K562 (cell line): ENCODE measurements around the gene ZNRF1. TPM values are rescaled to one million over a fixed set of nuclear protein-coding genes. Genes with fewer than 3 reads are reported as not detected.

Source experiments
- ATAC-seq: fragments of 200-7000 bp; cut with Tn5 transposase; 3 replicates; pipeline ENCODE4 v1.9.1; 2020; ENCODE audit warnings: moderate library complexity
- BruUV-seq: library from RNA; stranded (reverse); fragments of 400-500 nt; replicated peaks from 2 replicates; lab custom pipeline; 2021; lab: Mats Ljungman, UMichigan
- CTCF ChIA-PET: fragments of 300-600 bp; formaldehyde crosslinking; extraction: SDS; loops from one replicate; lab custom pipeline; 2021; ENCODE audit warnings: low intra/inter-chr PET ratio; lab: Yijun Ruan, JAX
- POLR2A ChIA-PET: fragments of 300-600, 350-650 bp; sonication (Branson Sonifier 250); formaldehyde crosslinking; extraction: SDS; loops from one replicate; lab custom pipeline; 2021; ENCODE audit warnings: antibody characterized with exemption, inconsistent platforms; lab: Yijun Ruan, JAX
- DNase-seq, 4 experiments: peaks; one replicate each; pipeline versions ENCODE4 v3.0.0 to v3.0.0-alpha.2; 2011 to 2018; ENCODE audit warnings: low spot score in 3 of 4, mixed read lengths in 3 of 4; ENCODE audit errors: extremely low read depth in 1 of 4
- FAIRE-seq: peaks from 2 replicates; lab custom pipeline; 2011; peaks lifted over from hg19 to GRCh38; lab: Jason Lieb, UNC
- H2AFZ ChIP-seq: 2 replicates; pipeline ENCODE4 v1.6.0; 2011; ENCODE audit warnings: low read depth, low read length, control low read depth, inconsistent platforms
- H3K27ac ChIP-seq: fragments of 200-600 bp; 3 replicates; pipeline ENCODE4 v1.8.0; 2011; ENCODE audit warnings: low read depth, mild to moderate bottlenecking, control low read depth, inconsistent platforms, low read length, moderate library complexity, mixed read lengths; ENCODE audit errors: extremely low read depth
- H3K27me3 ChIP-seq, 2 experiments: fragments of 300-600 bp in 1 of 2; 2 replicates in 1 of 2; 3 replicates in 1 of 2; pipeline versions ENCODE4 v1.6.0 to v1.8.0; 2011; ENCODE audit warnings: inconsistent platforms in 2 of 2, low read length in 2 of 2, mild to moderate bottlenecking in 1 of 2, mixed read lengths in 1 of 2, moderate library complexity in 1 of 2; ENCODE audit not compliant: control insufficient read depth in 2 of 2, insufficient read depth in 2 of 2
- H3K36me3 ChIP-seq: fragments of 300-600 bp; 3 replicates; pipeline ENCODE4 v1.8.0; 2011; ENCODE audit warnings: mild to moderate bottlenecking, low read length, inconsistent platforms; ENCODE audit not compliant: control insufficient read depth, insufficient read depth
- H3K4me1 ChIP-seq, 2 experiments: fragments of 200-600 bp in 1 of 2; replicated peaks in 1 of 2; 2 replicates in 1 of 2; 3 replicates in 1 of 2; pipeline versions ENCODE4 v1.5.1 to v1.8.0; 2011; ENCODE audit warnings: inconsistent platforms in 2 of 2, low read length in 2 of 2, mild to moderate bottlenecking in 1 of 2, mixed read lengths in 1 of 2, moderate library complexity in 1 of 2; ENCODE audit not compliant: control insufficient read depth in 2 of 2, insufficient read depth in 2 of 2
- H3K4me2 ChIP-seq: 2 replicates; pipeline ENCODE4 v1.6.1; 2011; ENCODE audit warnings: low read length, control low read depth, inconsistent platforms, mixed read lengths; ENCODE audit not compliant: insufficient read depth
- H3K4me3 ChIP-seq: fragments of 200-600 bp; sonication (generic), shearing (Covaris generic); 2 replicates; pipeline ENCODE4 v1.5.1; 2016; ENCODE audit warnings: control low read depth, inconsistent platforms
- H3K79me2 ChIP-seq: fragments of 200-600 bp; 3 replicates; pipeline ENCODE4 v1.8.0; 2011; ENCODE audit warnings: low read length, inconsistent platforms; ENCODE audit not compliant: control insufficient read depth, insufficient read depth
- H3K9ac ChIP-seq, 2 experiments: 2 replicates each; pipeline versions ENCODE4 v1.6.0 to v1.6.1; 2011; ENCODE audit warnings: low read depth in 2 of 2, low read length in 2 of 2, control low read depth in 1 of 2, inconsistent platforms in 1 of 2, mild to moderate bottlenecking in 1 of 2, mixed read lengths in 1 of 2; ENCODE audit not compliant: insufficient read depth in 1 of 2
- H3K9me1 ChIP-seq: one replicate; pipeline ENCODE4 v1.6.0; 2011; ENCODE audit warnings: inconsistent platforms, mild to moderate bottlenecking, low read length, moderate library complexity; ENCODE audit not compliant: control insufficient read depth, insufficient read depth
- H3K9me3 ChIP-seq: replicated peaks from 2 replicates; pipeline ENCODE4 v1.5.1; 2011; ENCODE audit warnings: low read depth, low read length, inconsistent platforms; ENCODE audit not compliant: control insufficient read depth, insufficient read depth
- H4K20me1 ChIP-seq: replicated peaks from 2 replicates; pipeline ENCODE4 v1.6.1; 2011; ENCODE audit warnings: low read length, inconsistent platforms, mixed read lengths; ENCODE audit not compliant: control insufficient read depth, insufficient read depth
- CBX5 ChIP-seq: IDR thresholded peaks from 2 replicates; pipeline ENCODE4 v1.6.1; 2014; ENCODE audit warnings: low read depth, borderline replicate concordance
- CHD2 ChIP-seq: IDR thresholded peaks from 2 replicates; pipeline ENCODE4 v1.6.1; 2011; ENCODE audit warnings: low read depth, low read length
- CREB3L1 ChIP-seq: fragments of 450-650 bp; IDR thresholded peaks from 2 replicates; pipeline ENCODE4 v1.6.1; 2014; ENCODE audit warnings: low read depth, mild to moderate bottlenecking, moderate library complexity, borderline replicate concordance
- EGR1 ChIP-seq: fragments of 450-650 bp; conservative IDR thresholded peaks from 2 replicates; pipeline ENCODE4 v1.6.1; 2017; ENCODE audit warnings: mild to moderate bottlenecking
- ELF4 ChIP-seq: fragments of 450-650 bp; formaldehyde crosslinking; IDR thresholded peaks from 2 replicates; pipeline ENCODE4 v1.4.0; 2022; ENCODE audit warnings: missing genetic modification characterization
- ETV5 ChIP-seq: sonication (generic); formaldehyde crosslinking; IDR thresholded peaks from 2 replicates; pipeline ENCODE4 v1.4.0; 2020; ENCODE audit warnings: low read depth, mild to moderate bottlenecking, missing genetic modification reagents
- FOXA1 ChIP-seq: fragments of 450-650 bp; IDR thresholded peaks from 2 replicates; pipeline ENCODE4 v1.6.1; 2016; ENCODE audit warnings: mild to moderate bottlenecking, borderline replicate concordance
- MEIS2 ChIP-seq: fragments of 450-650 bp; IDR thresholded peaks from 2 replicates; pipeline ENCODE4 v1.6.1; 2014; ENCODE audit warnings: mild to moderate bottlenecking; ENCODE audit not compliant: partially characterized antibody
- MYC ChIP-seq, 2 experiments: fragments of 250-450 bp in 1 of 2; sonication (Bioruptor Pico) in 1 of 2; IDR thresholded peaks; 2 replicates each; pipeline versions ENCODE4 v1.5.1 to v1.6.1; 2012 to 2021; ENCODE audit warnings: low read depth in 2 of 2, borderline replicate concordance in 1 of 2, improper control_type of control experiment in 1 of 2, low read length in 1 of 2, mild to moderate bottlenecking in 1 of 2, moderate library complexity in 1 of 2
- POLR3G ChIP-seq: IDR thresholded peaks from 2 replicates; pipeline ENCODE4 v1.6.1; 2011; ENCODE audit not compliant: insufficient read length, insufficient replicate concordance; ENCODE audit errors: extremely low read depth
- SMAD4 ChIP-seq: fragments of 250-450 bp; sonication (Bioruptor Pico); conservative IDR thresholded peaks from 2 replicates; pipeline ENCODE4 v1.8.0; 2021; ENCODE audit warnings: inconsistent platforms, mild to moderate bottlenecking, moderate library complexity
- SPI1 ChIP-seq: IDR thresholded peaks from 2 replicates; pipeline ENCODE4 v1.6.1; 2011; ENCODE audit warnings: low read depth, low read length, control low read depth, borderline replicate concordance
- SRF ChIP-seq, 2 experiments: fragments of 250-450, 450-650 bp in 1 of 2; sonication (Bioruptor Pico) in 1 of 2; sonication (generic) in 1 of 2; formaldehyde crosslinking; IDR thresholded peaks; 2 replicates each; pipeline versions ENCODE4 v1.5.0 to v1.5.1; 2020 to 2022; ENCODE audit warnings: mild to moderate bottlenecking in 1 of 2, missing genetic modification reagents in 1 of 2
- TCF7 ChIP-seq: sonication (generic); IDR thresholded peaks from 2 replicates; pipeline ENCODE4 v1.6.1; 2016; ENCODE audit warnings: antibody characterized with exemption, borderline replicate concordance
- ZNF197 ChIP-seq: fragments of 200-800 bp; sonication (Bioruptor generic); IDR thresholded peaks from 2 replicates; pipeline ENCODE4 v1.6.1; 2016; ENCODE audit warnings: low read depth, missing genetic modification characterization, missing compliant biosample characterization
- ZNF263 ChIP-seq: sonication (generic); formaldehyde crosslinking; IDR thresholded peaks from 2 replicates; pipeline ENCODE4 v1.8.0; 2022; ENCODE audit warnings: mild to moderate bottlenecking, missing genetic modification reagents, borderline replicate concordance
- WGBS: fragments of 100-300 bp; shearing (Covaris generic); methylation state at CpG from one replicate; pipeline ENCODE4 v1.1.6; 2016; ENCODE audit warnings: low coverage, mixed read lengths; ENCODE audit not compliant: insufficient coverage; ENCODE audit errors: missing lambda C conversion rate; 5-methylcytosine and 5-hydroxymethylcytosine counted together
- in situ Hi-C: fragments of 300-500 bp; cut with MboI; formaldehyde crosslinking; loops from 4 replicates; pipeline ENCODE4 v1.15.0; 2018; ENCODE audit warnings: inconsistent platforms, mixed read lengths
- intact Hi-C: fragments of 100-400 bp; cut with micrococcal nuclease; formaldehyde crosslinking; loops from 2 replicates; pipeline ENCODE4 v1.14.2; 2022
- polyA plus RNA-seq, 8 experiments: library from polyadenylated mRNA; depleted of rRNA in 4 of 8; stranded (reverse) in 5 of 8; unstranded in 3 of 8; fragments of >200 nt; fragmentation: Nextera tagmentation in 2 of 8; fragmentation: Illumina TruSeq in 1 of 8; extraction: Ambion mirVana in 2 of 8; extraction: Trizol in 1 of 8; gene quantifications; 2 replicates each; pipeline versions ENCODE4 v1.2.1 to v1.2.3, GENCODE V29; 2011 to 2014; ENCODE audit warnings: inconsistent platforms in 1 of 8, missing spikeins in 1 of 8
- total RNA-seq, 7 experiments: library from RNA; depleted of rRNA in 6 of 7; stranded (reverse); fragments of >200 nt in 6 of 7; fragmentation: Illumina TruSeq in 2 of 7; extraction: Trizol in 2 of 7; gene quantifications; 2 replicates each; pipeline versions ENCODE4 v1.2.1 to v1.2.3, GENCODE V29; 2011 to 2021; ENCODE audit warnings: low replicate concordance in 1 of 7

Gene ZNRF1
- total and polyA plus RNA-seq, 9 of the 15 experiments (the other 6 are each of a cell fraction or from before 2014, with no cell fraction given) = 9.5 to 37.7 (median 20.0) TPM

- Histone ChIP-seq H3K9me1 (peaks cover 3% of the 10 kb centered on the region), H3K27me3 (no peaks in the 10 kb centered on the region), H3K9me3 (no peaks in the 10 kb centered on the region), H3K27ac (no peak overlapping the region; the same call in 1 of the 3 replicates), H3K9ac (peak overlapping the region in 1 of 2 experiments; percentile 87; a peak in 3 of 4 replicates), H3K4me2 (peak overlapping the region; percentile 83; the same call in 1 of the 2 replicates), H3K4me3 (no peak overlapping the region), H2AFZ (peak overlapping the region; percentile 75), H4K20me1 (no peaks in the 10 kb centered on the region), H3K36me3 (peaks cover 8% of the 10 kb centered on the region; the same call in 2 of the 3 replicates), H3K79me2 (no peaks in the 10 kb centered on the region), H3K4me1 (peaks cover 15 to 78% of the 10 kb centered on the region in 2 experiments; a peak in 4 of 5 replicates)
- 52% methylated on average over 7 of the region's 7 CpGs for WGBS
- BruUV-seq = no TSS peak
- FAIRE-seq = no peak
- POLR2A ChIA-PET = interaction anchor here (0.6 to 2.1 kb wide), 16 partner anchors 9 to 120 kb away, joined by 3 to 13 read pairs (median 4); partner anchors contain the start of gene ZNRF1
- CTCF ChIA-PET = interaction anchor here (0.7 to 2.7 kb wide), 3 partner anchors 24 to 125 kb away, joined by 3 to 42 read pairs (median 5); partner anchors contain the start of gene ZNRF1
- DNase-seq = no peak
- in situ Hi-C loops (no loop called here), intact Hi-C loops (loop anchor here (1.0 to 5.0 kb wide), 3 partner anchors 47 to 113 kb away; no protein-coding TSS in a partner anchor)
- TF ChIP-seq TCF7 = no peak
- 0 out of 2 replicates have a peak, but pooled peaks have one; percentile 21 for TF ChIP-seq ZNF197
- no peak for TF ChIP-seq POLR3G
- TF ChIP-seq SRF (CRISPR knock-in tag; IDR thresholded peaks at IDR 0.05) = peak in 1 of 2 experiments; percentile 43; a peak in 1 of 4 replicates
- TF ChIP-seq SPI1 = peak; percentile 31; the same call in 1 of the 2 replicates
- TF ChIP-seq ELF4 (CRISPR knock-in tag) = 0 out of 2 replicates have a peak, but pooled peaks have one; percentile 16
- TF ChIP-seq SMAD4 (CRISPR knock-in tag) = no peak
- 0 out of 2 replicates have a peak, but pooled peaks have one; percentile 38 for TF ChIP-seq ETV5
- no peak for TF ChIP-seq FOXA1
- TF ChIP-seq CHD2 = 0 out of 2 replicates have a peak, but pooled peaks have one; percentile 22
- no peak for TF ChIP-seq MEIS2
- no peak for TF ChIP-seq ZNF263
- TF ChIP-seq EGR1 = no peak
- 0 out of 2 replicates have a peak, but pooled peaks have one; percentile 2 for TF ChIP-seq CREB3L1
- 0 out of 2 replicates have a peak, but pooled peaks have one; percentile 1 for TF ChIP-seq CBX5
- TF ChIP-seq MYC (IDR thresholded peaks at IDR 0.05; ENCODE audit: low read depth, low read length) = no peak
- peak; percentile 14; the same call in 1 of the 2 replicates for TF ChIP-seq MYC (CRISPR knock-in tag; IDR thresholded peaks at IDR 0.05; ENCODE audit: borderline replicate concordance, low read depth)
- ATAC-seq = peak; percentile 30
These were observed 112.7 kb downstream of the ZNRF1 start for GRCh38 chr16:75111514-75111940.
